Nephron progenitor cell (in vitro differentiated cells): Measurements from ENCODE around the gene DYRK4.
A peak's percentile ranks its signal among the peaks of the same experiment; 100 is the strongest.

Experiments
- DNase-seq: peaks from one replicate; pipeline ENCODE4 v3.0.0; 2021
- H3K27ac Mint-ChIP-seq: 2 replicates; pipeline ENCODE4 v1.8.0; 2021; ENCODE audit warnings: mild to moderate bottlenecking, moderate library complexity, mixed read lengths
- H3K27me3 Mint-ChIP-seq: 2 replicates; pipeline ENCODE4 v1.8.0; 2021; ENCODE audit warnings: mild to moderate bottlenecking, low read depth, mixed read lengths; ENCODE audit not compliant: poor library complexity
- H3K36me3 Mint-ChIP-seq: 2 replicates; pipeline ENCODE4 v1.8.0; 2021; ENCODE audit warnings: low read depth, mixed read lengths
- H3K4me1 Mint-ChIP-seq: 2 replicates; pipeline ENCODE4 v1.8.0; 2021; ENCODE audit warnings: mixed read lengths
- H3K4me3 Mint-ChIP-seq: 2 replicates; pipeline ENCODE4 v1.8.0; 2021; ENCODE audit warnings: mild to moderate bottlenecking, moderate library complexity, mixed read lengths
- H3K9me3 Mint-ChIP-seq: 2 replicates; pipeline ENCODE4 v1.8.0; 2021; ENCODE audit warnings: mild to moderate bottlenecking, moderate library complexity, mixed read lengths
- TF ChIP-seq, protein P1 (sequence below): fragments of 200-600 bp; sonication (generic); IDR thresholded peaks from 2 replicates; pipeline ENCODE4 v1.5.0; 2021; ENCODE audit warnings: antibody characterized with exemption

The DYRK4 gene

DNA sequence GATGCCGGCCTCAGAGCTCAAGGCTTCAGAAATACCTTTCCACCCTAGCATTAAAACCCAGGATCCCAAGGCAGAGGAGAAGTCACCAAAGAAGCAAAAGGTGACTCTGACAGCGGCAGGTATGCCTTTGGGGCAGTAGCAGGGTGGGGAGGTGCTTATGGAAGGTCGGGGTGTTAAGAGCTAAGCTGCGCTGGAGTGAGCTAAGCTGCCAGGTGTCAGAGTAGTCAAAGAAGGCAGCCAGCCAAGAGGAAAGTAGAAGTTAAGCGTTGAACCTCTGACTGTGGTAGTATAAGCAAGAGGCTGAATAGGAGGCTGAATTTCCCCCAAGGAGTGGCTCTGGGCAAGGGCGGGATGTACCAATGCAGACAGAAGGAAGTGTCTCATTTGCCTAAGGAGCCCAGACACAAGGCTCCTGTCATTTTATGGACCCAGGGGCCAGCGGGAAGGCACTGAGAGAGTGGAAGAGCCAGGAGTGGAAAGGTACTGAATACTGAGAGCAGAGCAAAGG lies 29.2 kb downstream of the DYRK4 start:
- peak overlapping the region; percentile 84 for H3K27ac Mint-ChIP-seq
- no peaks in the 10 kb centered on the region for H3K36me3 Mint-ChIP-seq
- H3K4me3 Mint-ChIP-seq, result no peak overlapping the region
- peaks cover 20% of the 10 kb centered on the region for H3K27me3 Mint-ChIP-seq
- H3K4me1 Mint-ChIP-seq, result peaks cover 13% of the 10 kb centered on the region
- H3K9me3 Mint-ChIP-seq, result no peaks in the 10 kb centered on the region
- TF ChIP-seq, protein P1, sequence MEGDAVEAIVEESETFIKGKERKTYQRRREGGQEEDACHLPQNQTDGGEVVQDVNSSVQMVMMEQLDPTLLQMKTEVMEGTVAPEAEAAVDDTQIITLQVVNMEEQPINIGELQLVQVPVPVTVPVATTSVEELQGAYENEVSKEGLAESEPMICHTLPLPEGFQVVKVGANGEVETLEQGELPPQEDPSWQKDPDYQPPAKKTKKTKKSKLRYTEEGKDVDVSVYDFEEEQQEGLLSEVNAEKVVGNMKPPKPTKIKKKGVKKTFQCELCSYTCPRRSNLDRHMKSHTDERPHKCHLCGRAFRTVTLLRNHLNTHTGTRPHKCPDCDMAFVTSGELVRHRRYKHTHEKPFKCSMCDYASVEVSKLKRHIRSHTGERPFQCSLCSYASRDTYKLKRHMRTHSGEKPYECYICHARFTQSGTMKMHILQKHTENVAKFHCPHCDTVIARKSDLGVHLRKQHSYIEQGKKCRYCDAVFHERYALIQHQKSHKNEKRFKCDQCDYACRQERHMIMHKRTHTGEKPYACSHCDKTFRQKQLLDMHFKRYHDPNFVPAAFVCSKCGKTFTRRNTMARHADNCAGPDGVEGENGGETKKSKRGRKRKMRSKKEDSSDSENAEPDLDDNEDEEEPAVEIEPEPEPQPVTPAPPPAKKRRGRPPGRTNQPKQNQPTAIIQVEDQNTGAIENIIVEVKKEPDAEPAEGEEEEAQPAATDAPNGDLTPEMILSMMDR, result no peak
- DNase-seq, result no peak

GRCh38 chr12:4595881-4596280 lies 33.9 kb downstream of the DYRK4 start:
- Mint-ChIP-seq H3K4me3 (no peak overlapping the region), H3K4me1 (peaks cover 3% of the 10 kb centered on the region), H3K27me3 (peaks cover 33% of the 10 kb centered on the region), H3K36me3 (no peaks in the 10 kb centered on the region), H3K27ac (no peak overlapping the region), H3K9me3 (no peaks in the 10 kb centered on the region)
- TF ChIP-seq, protein P1, result no peak
- DNase-seq, result no peak

DNA sequence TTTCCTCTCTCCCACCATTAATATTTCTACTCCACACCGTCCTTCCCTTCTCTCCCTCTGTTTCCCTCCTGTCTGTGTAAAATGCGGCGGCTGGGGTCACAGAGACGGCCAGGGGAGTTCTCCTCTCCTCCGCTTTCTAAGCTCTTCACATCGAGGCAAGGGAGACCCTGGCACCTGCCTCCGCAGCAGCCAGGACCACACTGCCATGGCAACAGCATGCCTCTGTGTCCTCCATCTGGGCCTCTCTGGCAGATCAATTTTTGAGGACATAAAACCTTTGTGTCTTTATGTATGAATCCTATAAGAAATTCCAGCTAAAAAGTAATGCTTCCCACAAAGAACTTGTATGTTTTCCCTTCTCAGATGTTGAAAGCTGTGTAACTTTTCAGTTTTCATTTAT lies 41.4 kb downstream of the DYRK4 start:
- Mint-ChIP-seq H3K4me3 (no peak overlapping the region), H3K9me3 (no peaks in the 10 kb centered on the region), H3K27ac (no peak overlapping the region), H3K4me1 (peaks cover 13% of the 10 kb centered on the region), H3K27me3 (peaks cover 51% of the 10 kb centered on the region), H3K36me3 (no peaks in the 10 kb centered on the region)
- DNase-seq, result no peak
- TF ChIP-seq, protein P1, result no peak

GRCh38 chr12:4603946-4604345 lies 41.9 kb downstream of the DYRK4 start:
- H3K27me3 Mint-ChIP-seq, result peaks cover 49% of the 10 kb centered on the region
- H3K4me3 Mint-ChIP-seq, result no peak overlapping the region
- no peaks in the 10 kb centered on the region for H3K36me3 Mint-ChIP-seq
- H3K27ac Mint-ChIP-seq, result no peak overlapping the region
- TF ChIP-seq, protein P1, result no peak
- H3K9me3 Mint-ChIP-seq, result no peaks in the 10 kb centered on the region
- H3K4me1 Mint-ChIP-seq, result peaks cover 13% of the 10 kb centered on the region
- DNase-seq, result no peak

- Mint-ChIP-seq H3K4me1 (peaks cover 13% of the 10 kb centered on the region), H3K4me3 (peak overlapping the region; percentile 99), H3K9me3 (no peaks in the 10 kb centered on the region), H3K27ac (no peak overlapping the region), H3K27me3 (peaks cover 44% of the 10 kb centered on the region), H3K36me3 (no peaks in the 10 kb centered on the region)
- TF ChIP-seq, protein P1, result peak; percentile 99
- DNase-seq, result peak; percentile 81
Measured at GRCh38 chr12:4604684-4605193, 42.7 kb downstream of the DYRK4 start.

DNA sequence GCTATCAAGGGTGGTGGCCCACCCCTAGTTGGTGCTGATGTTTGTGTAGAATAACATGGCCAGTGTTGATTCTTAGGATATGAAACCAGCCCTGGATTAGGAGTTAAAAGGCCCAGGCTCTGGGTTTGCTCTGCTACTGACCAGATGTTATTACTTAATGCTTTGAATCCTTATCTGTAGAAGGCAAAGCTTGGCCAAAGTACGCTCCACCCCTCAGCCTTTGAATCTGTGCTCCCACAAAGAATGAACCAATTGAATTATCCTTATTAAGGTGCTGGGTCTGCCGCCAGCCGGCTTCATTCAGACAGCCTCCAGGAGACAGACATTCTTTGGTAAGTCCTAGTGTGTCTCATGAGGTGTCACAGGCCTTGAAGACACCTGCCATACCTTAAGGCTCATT lies 45.0 kb downstream of the DYRK4 start:
- H3K9me3 Mint-ChIP-seq, result no peaks in the 10 kb centered on the region
- H3K4me3 Mint-ChIP-seq, result peak overlapping the region; percentile 47
- TF ChIP-seq, protein P1, result no peak
- DNase-seq, result no peak
- peaks cover 13% of the 10 kb centered on the region for H3K4me1 Mint-ChIP-seq
- H3K27me3 Mint-ChIP-seq, result peaks cover 26% of the 10 kb centered on the region
- H3K36me3 Mint-ChIP-seq, result peaks cover 6% of the 10 kb centered on the region
- H3K27ac Mint-ChIP-seq, result no peak overlapping the region
